IPS-NIHi11 (cell line): ENCODE results near the gene HRH3.

Experiments
- DNase-seq: peaks from one replicate; pipeline ENCODE4 v3.0.0; 2012; ENCODE audit warnings: mixed read lengths, low spot score

Gene HRH3

GRCh38 chr20:62215020-62215990 lies 4.8 kb downstream of the HRH3 start:
- DNase-seq = no peak

GRCh38 chr20:62214067-62214466 lies 6.0 kb downstream of the HRH3 start:
- no peak for DNase-seq

GRCh38 chr20:62212299-62212698 lies 7.8 kb downstream of the HRH3 start:
- DNase-seq = no peak

GRCh38 chr20:62211769-62212288 lies 8.2 kb downstream of the HRH3 start:
- no peak for DNase-seq

GRCh38 chr20:62211216-62211615 lies 8.9 kb downstream of the HRH3 start:
- DNase-seq = no peak

- no peak for DNase-seq
Measured at GRCh38 chr20:62210496-62210855, 9.6 kb downstream of the HRH3 start.

GRCh38 chr20:62209850-62210495 lies 10.1 kb downstream of the HRH3 start:
- no peak for DNase-seq

- peak; percentile 95 for DNase-seq
Measured at GRCh38 chr20:62208795-62209755, 11.0 kb downstream of the HRH3 start.

- DNase-seq = no peak
Measured at GRCh38 chr20:62208061-62208794, 11.8 kb downstream of the HRH3 start.

GRCh38 chr20:62206388-62206775 lies 13.7 kb downstream of the HRH3 start:
- no peak for DNase-seq

GRCh38 chr20:62205618-62206387 lies 14.3 kb downstream of the HRH3 start:
- DNase-seq = no peak

GRCh38 chr20:62203378-62204030 lies 16.6 kb downstream of the HRH3 start:
- no peak for DNase-seq

GRCh38 chr20:62202676-62203377 lies 17.3 kb downstream of the HRH3 start:
- no peak for DNase-seq

- DNase-seq = no peak
Measured at GRCh38 chr20:62202083-62202395, 18.0 kb downstream of the HRH3 start.

- no peak for DNase-seq
Measured at GRCh38 chr20:62201173-62202082, 18.6 kb downstream of the HRH3 start.

GRCh38 chr20:62200491-62201172 lies 19.4 kb downstream of the HRH3 start:
- DNase-seq = no peak

- no peak for DNase-seq
Measured at GRCh38 chr20:62198931-62199330, 21.1 kb downstream of the HRH3 start.

- no peak for DNase-seq
Measured at GRCh38 chr20:62198496-62198895, 21.6 kb downstream of the HRH3 start.
